Fibroblast of skin of back (primary cell): Measurements from ENCODE around the gene TUFT1.
"Not testable (repeated sequence)": the region's sequence is repeated elsewhere in the genome, so short reads cannot be mapped to it uniquely, and the experiment has no call there.

Experiments used
- DNase-seq: peaks from one replicate; pipeline ENCODE4 v3.0.0-alpha.2; 2013

TUFT1 gene

GRCh38 chr1:151512801-151513625 is 27.1 kb upstream of the TUFT1 start:
- DNase-seq, result no peak

DNA sequence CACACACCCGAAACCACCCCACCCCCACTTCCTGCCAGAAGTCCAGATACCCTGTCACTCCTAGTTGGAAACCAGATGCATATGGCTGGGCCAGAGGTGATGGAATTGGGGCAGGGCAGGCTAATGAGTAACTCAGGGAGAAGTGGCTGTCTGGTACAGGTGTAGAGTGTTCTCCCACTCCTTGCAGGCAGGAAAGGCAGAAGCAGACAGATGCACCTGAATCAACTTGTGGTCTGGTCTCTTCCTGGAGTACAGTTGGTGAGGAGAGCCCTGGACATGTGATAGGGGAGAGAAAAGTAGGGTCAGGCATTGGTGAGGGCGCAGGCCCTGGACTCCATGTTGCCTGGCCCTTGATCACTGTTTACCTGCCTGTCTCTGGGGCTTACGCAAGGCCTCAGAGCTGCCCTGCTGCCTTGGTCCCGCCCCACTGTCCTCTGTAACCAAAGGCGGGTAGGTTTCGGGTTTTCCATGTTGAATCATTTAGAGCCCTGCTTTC is 26.4 kb upstream of the TUFT1 start:
- DNase-seq, result no peak

DNA sequence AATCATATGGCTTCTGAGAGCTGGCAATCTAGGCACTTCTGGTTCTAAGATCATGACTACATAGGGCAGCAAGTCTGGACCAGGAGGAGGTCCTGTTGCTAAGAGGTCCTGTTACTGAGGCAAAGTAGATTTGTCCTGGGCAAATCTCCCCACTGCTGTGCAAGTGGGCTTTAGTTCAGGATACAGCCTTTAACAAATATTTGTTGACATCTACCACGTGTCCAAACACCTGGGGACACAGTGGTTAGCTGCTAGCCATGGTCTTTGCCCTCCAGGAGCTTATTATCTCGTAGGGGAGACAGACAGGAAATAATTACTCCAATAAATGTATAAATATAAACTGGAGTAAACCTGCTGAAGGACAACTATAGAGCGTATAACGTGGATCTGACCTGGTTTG is 25.7 kb upstream of the TUFT1 start:
- no peak for DNase-seq

GRCh38 chr1:151515265-151515664 is 24.8 kb upstream of the TUFT1 start:
- no peak for DNase-seq

DNA sequence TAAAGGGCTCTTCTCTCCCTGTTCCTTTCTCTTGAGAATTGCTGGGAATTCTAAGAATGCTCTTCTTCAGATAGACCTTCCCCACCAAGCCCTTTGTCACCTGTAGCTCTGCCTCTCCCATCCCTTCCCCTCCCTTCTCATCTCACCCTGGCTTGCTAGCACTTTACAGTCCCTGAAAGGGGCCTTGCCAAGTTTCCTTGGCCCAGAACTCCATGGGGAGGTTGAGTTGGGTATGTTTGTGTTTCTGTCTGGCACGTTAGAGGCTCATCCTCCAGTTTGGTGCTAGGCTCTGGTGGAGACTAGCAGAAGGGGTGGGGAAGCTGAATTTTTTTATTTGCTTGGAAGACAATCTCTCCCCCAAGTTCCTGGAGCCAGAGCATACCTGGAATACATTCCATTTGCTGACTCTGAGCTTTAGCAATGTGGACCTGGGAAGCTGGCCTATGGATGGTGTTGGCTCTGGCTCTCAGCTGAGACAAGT is 24.0 kb upstream of the TUFT1 start:
- DNase-seq, result no peak

DNA sequence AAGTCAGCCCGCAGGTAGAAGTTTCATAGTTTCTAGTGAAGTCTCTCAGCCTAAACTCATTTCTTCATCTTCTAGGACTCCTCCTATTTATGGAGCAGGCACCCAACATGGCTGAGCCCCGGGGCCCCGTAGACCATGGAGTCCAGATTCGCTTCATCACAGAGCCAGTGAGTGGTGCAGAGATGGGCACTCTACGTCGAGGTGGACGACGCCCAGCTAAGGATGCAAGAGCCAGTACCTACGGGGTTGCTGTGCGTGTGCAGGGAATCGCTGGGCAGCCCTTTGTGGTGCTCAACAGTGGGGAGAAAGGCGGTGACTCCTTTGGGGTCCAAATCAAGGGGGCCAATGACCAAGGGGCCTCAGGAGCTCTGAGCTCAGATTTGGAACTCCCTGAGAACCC is 21.7 kb upstream of the TUFT1 start:
- no peak for DNase-seq

GRCh38 chr1:151518936-151519335 is 21.2 kb upstream of the TUFT1 start:
- no peak for DNase-seq

- no peak for DNase-seq
Observed at GRCh38 chr1:151519667-151520066, 20.4 kb upstream of the TUFT1 start.

GRCh38 chr1:151520359-151520758 is 19.8 kb upstream of the TUFT1 start:
- no peak for DNase-seq

GRCh38 chr1:151522427-151522826 is 17.7 kb upstream of the TUFT1 start:
- DNase-seq, result not testable (repeated sequence)

- DNase-seq, result no peak
Observed at GRCh38 chr1:151523326-151523725, 16.8 kb upstream of the TUFT1 start.

DNA sequence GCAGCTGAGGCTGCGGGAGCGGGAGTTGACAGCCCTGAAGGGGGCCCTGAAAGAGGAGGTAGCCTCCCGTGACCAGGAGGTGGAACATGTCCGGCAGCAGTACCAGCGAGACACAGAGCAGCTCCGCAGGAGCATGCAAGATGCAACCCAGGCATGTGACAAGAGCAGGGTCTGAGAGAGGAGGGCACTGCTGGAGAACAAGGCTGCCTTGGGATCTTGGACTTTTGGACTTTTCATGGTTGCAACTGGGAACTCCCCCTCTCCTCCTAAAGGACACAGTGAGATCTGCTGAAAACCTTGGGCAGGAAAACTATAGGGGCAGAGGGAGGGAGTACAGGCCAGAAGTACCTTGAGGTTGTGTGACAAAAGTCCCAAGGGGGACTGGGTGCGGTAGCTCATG is 15.4 kb upstream of the TUFT1 start:
- no peak for DNase-seq

DNA sequence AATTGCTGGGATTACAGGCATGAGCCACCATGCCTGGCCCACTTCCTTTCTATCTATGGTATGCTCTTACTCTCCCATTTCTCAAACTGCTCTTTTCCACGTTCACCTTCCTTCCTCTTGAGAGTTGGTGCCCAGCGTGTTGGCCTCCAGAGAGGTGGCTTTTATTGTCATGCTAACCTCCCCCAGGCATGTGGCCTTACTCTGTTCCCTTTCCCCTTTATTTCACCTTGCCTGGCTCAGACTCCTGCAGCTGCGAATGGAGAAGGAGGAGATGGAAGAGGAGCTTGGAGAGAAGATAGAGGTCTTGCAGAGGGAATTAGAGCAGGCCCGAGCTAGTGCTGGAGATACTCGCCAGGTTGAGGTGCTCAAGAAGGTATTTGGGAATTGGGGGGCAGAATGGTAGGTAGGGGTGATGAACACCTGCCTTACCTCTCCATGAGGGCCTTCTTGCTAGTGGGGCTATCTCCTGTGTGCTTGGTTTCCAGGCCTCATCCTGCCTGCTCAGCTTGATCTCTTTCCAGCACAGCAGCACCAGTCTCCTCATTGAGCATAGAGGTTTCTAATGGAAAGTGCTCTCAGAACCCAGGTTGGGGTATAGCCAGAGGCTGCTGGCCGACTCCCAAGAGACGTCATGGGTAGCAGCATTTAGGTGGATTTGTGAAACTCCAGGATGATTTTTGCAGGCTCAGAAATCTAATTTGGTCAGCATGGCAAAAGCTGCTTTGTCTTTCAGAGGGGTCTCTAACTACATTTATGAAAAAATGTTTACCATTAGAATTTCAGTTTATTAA is 13.2 kb upstream of the TUFT1 start:
- DNase-seq, result no peak

DNA sequence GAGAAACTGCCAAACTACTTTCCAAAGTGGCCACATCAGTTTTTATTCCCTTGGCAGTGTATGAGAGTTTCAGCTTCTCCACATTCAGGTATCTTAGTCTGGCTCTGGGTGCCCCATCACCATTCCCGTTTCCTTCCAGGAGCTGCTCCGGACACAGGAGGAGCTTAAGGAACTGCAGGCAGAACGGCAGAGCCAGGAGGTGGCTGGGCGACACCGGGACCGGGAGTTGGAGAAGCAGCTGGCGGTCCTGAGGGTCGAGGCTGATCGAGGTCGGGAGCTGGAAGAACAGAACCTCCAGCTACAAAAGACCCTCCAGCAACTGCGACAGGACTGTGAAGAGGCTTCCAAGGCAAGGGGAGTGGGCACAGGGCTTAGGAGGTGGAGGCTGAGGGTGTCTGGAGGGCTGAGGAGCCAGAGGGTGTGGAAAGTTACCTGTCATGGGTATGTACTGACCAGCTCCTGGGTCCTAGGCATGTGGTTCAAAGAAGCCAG is 10.9 kb upstream of the TUFT1 start:
- no peak for DNase-seq

GRCh38 chr1:151529781-151530180 is 10.3 kb upstream of the TUFT1 start:
- DNase-seq, result no peak

GRCh38 chr1:151530461-151530860 is 9.6 kb upstream of the TUFT1 start:
- no peak for DNase-seq

DNA sequence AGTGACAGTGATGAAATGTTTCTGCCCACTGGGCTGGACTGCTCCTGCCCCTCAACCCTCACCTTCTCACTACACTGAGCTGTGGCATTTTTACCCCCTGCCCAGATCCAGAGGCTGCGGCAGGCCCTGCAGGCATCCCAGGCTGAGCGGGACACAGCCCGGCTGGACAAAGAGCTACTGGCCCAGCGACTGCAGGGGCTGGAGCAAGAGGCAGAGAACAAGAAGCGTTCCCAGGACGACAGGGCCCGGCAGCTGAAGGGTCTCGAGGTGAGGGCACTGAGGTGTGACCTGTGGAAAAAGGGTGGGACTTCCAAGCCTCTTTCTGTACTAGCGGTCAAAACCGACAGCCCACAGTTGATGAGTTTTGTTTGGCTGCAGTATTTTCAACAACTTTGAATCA is 6.2 kb upstream of the TUFT1 start:
- no peak for DNase-seq

- DNase-seq, result peak; percentile 72
Observed at GRCh38 chr1:151534662-151535278, 5.3 kb upstream of the TUFT1 start.

DNA sequence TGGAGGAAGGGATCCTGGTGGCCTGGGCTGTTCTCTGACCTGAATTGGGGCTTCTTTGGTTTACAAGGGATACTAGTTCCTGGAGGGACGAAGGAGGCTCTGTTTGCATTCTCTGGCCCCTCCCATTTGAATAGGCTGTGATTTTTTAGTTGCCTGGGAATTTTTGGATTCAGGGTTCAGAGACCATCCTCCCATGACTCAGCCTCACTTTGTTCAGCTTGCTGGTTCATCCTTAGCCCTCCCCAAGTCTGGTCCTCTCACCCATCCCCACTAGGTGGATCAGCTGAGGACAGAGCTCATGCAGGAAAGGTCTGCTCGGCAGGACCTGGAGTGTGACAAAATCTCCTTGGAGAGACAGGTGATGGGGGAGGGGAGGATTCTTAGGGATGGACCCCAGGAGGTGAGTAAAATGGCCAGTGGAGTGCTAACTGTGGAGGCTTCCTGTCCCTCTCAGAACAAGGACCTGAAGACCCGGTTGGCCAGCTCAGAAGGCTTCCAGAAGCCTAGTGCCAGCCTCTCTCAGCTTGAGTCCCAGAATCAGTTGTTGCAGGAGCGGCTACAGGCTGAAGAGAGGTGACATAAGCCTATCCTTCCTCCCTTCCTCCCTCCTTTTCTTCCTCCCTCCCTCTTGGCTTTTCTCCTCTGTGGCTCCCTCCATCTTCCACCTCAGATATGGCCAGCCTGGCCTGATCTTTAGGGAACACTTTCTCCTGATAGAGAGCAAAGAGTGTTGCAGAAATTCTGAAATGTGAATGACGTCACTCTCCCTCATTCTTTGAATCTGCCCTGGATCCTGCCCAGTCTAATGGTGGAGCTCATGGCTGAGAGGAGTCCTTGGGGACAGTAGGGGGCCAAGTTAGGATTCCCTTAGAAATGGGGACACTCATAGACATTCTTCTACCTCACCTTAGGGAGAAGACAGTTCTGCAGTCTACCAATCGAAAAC is 4.5 kb upstream of the TUFT1 start:
- peak; percentile 61 for DNase-seq

DNA sequence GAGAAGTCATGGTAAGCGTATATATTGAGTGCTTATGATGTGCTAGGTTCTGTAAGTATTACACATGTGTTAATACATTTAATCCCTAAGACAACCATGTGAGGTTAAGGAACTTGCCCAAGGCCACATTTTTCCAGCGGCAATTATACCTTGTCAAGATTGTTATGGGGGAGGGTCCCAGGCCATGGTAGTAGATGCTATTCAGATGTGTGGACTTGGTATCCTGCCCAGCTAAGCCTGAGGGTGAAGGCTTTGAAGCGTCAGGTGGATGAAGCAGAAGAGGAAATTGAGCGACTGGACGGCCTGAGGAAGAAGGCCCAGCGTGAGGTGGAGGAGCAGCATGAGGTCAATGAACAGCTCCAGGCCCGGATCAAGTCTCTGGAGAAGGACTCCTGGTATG is 3.6 kb upstream of the TUFT1 start:
- no peak for DNase-seq

GRCh38 chr1:151537112-151537511 is 3.0 kb upstream of the TUFT1 start:
- DNase-seq, result peak; percentile 98
